ENCODE data around the gene PRKAR1B.

GRCh38 chr7:549066-549890 lies 177.8 kb downstream of the PRKAR1B start:
- TF ChIP-seq YY1 (IDR thresholded peaks at IDR 0.05; ENCODE audit: insufficient read depth, insufficient read length) (no peak), SUZ12 (IDR thresholded peaks at IDR 0.05; ENCODE audit: extremely low read depth, insufficient read depth, insufficient read length) (no peak)

Measured in NT2/D1 (cell line).